GM21515 (cell line): ENCODE data around the gene COMT.

Experiments
- ATAC-seq: cut with Tn5 transposase; IDR thresholded peaks from one replicate; pipeline ENCODE4 v1.9.1; 2021; ENCODE audit not compliant: unreplicated experiment

The COMT gene

GRCh38 chr22:20009582-20010306 is 68.2 kb downstream of the COMT start:
- ATAC-seq, result no peak

GRCh38 chr22:20010307-20011122 is 68.9 kb downstream of the COMT start:
- ATAC-seq, result no peak

GRCh38 chr22:20011123-20011992 is 69.8 kb downstream of the COMT start:
- no peak for ATAC-seq

- ATAC-seq, result no peak
Observed at GRCh38 chr22:20011993-20012740, 70.6 kb downstream of the COMT start.

GRCh38 chr22:20012741-20013331 is 71.3 kb downstream of the COMT start:
- ATAC-seq, result no peak

DNA sequence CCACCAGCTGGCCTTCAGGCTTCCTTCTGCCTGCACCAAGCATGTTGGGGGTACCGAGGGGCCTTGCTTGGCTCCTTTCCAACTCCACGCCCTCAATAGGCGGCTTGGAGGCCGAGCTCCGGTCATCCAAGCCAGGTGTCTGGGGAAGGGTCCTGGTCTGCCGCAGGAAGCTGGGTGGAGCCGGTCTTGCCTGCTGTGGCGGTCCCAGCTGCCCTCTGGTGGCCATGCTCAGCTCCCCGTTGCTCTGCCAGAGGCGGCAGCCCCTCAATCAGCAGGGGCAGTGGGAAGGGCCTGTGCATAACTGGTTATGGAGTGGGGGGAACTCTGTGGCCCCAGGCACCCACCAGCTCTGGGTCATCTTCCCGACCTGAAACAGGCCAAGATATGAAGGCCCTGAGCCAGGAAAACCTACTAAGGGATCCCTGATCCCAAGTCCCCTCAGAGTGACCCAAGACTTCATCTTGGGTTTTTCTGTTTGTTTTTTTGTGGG is 71.9 kb downstream of the COMT start:
- ATAC-seq, result no peak

GRCh38 chr22:20014526-20015186 is 73.1 kb downstream of the COMT start:
- ATAC-seq, result no peak

- ATAC-seq, result no peak
Observed at GRCh38 chr22:20015187-20015625, 73.6 kb downstream of the COMT start.

DNA sequence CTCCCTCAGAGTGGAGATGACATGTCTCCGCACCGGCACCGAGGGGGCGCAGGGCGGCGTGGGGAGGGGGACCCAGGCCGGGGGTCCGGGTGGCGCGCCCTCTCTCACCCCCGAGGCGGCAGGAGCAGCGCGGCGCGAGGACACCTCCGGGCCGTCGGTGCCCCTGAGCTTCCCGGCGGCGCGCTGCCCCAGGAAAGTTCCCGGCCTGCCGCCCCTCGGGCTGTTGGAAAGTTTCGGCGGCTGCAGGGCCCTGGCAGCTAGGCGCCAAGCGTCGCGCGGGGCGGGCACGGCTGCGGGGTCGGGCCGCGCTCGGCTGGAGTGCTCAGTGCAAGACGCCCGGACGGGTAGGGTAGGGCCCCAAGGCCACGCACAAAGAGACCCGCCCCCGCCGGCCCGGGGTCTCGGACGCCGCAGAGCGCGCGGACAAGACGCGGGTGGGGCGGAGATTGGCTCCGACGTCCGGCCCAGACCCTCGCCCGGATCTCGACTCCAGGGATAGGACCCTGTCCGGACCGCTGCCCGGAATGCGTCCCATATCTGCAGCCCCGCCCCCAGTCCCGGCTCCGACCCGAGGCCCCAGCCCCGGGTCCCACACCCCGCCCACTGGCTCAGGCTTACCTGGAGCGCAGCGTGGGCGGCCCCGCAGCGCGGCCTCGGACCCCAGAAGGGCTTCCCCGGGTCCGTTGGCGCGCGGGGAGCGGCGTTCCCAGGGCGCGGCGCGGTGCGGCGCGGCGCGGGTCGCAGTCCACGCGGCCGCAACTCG is 74.6 kb downstream of the COMT start:
- no peak for ATAC-seq

DNA sequence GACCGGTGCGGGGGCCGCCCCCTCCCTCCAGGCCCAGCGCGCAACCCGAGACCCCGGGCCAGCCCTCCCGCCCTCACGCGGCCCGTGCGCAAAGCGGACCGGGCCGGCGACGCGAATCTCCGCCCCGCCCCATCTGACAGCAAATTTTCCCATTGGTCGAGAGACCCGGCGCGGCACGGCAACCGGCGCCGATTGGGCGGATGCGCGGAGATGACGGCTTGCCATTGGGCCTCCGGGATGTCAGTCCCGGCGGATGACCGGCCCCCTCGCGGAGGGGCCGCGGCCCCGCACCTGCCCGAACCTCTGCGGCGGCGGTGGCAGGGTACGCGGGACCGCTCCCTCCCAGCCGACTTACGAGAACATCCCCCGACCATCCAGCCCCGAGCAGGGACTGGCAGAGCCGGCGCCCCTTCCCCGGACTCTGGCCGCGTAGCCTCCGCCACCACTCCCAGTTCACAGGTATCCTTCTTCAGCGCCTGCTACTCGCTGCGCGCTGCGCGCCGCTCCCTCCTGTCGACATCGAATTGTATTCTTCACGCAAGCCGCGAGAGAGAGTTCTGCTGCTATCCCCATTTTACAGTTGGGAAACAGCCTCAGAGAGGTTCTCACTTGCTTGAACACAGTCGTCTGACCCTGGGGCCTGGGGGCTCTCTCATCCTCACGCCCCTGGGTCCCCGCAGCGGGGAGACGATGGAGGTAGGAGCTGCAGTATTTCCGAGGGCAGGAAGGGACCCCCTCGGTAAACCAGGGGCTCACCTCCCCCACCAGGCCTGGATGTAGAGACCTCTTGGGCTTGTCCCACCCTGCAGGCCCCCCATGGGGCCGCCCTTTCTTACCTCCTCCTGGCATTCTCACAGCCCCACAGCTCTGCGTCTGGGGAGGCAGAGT is 75.4 kb downstream of the COMT start, which contains the start of gene ARVCF:
TSS of gene ARVCF (minus strand) at position 90 of the 888 bp plus-strand sequence. CDS start 26,029 bp downstream, outside the sequence.
- peak; percentile 59 for ATAC-seq

DNA sequence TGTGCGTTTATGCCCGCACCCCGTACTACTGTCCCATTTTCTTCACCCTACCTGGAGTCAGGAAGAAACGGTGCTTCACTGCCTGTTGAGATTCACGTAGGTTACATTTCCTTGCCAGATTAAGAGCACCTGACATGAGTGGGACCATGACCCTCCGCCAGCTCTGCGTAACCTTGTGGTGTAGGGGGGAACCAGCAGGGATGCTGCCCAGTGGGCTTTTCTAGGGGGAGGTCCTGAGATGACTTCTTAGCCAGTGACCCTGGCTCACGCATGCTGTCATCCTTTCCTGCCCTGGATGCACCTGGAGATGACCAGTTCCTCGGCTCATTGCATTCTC is 76.0 kb downstream of the COMT start:
- no peak for ATAC-seq

DNA sequence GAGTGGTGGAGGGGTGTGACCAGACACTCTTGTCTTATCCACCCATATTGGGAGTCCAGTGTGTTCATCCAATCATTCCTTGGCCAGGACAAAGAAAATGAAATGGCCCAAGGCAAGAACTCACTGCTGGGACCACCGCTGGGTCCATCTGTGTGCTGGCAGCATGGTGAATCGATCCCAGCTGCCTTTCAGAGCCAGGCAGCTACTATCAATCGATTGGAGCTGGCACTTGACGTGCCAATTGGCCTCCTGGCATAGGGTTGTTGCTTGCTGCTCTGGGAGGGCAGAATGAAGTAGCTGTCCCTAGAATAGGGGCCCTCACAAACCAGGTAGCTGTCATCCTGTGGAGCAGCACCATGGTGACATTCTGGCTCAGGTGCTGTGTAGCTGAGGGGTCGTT is 76.4 kb downstream of the COMT start:
- ATAC-seq, result no peak
